GM10847 (cell line): ENCODE measurements around the gene NLGN3.

Experiments used
- POLR2A ChIP-seq: IDR thresholded peaks from 2 replicates; pipeline ENCODE4 v1.6.1; 2011; ENCODE audit not compliant: insufficient read length; ENCODE audit errors: extremely low read depth

Gene NLGN3

DNA sequence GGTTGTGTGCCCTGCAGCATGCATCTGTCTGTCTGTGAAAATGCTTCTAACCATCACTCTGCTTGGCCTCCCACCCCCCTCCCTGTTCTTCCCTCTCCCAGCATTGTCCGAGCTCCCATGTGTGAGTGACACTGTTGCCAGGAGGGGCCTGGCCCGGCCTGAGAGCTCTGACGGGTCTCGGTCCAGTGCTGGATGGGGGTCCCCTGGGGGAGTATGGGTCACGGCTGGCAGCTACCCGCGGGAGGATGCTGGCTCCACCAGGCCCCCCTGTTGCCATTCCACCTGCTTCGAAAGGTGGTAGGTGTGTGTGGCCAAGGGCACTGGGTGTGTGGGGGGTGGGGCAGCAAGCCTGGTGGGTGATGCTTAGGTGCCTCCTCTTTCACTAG lies 3.6 kb downstream of the NLGN3 start:
- TF ChIP-seq POLR2A: no peak

DNA sequence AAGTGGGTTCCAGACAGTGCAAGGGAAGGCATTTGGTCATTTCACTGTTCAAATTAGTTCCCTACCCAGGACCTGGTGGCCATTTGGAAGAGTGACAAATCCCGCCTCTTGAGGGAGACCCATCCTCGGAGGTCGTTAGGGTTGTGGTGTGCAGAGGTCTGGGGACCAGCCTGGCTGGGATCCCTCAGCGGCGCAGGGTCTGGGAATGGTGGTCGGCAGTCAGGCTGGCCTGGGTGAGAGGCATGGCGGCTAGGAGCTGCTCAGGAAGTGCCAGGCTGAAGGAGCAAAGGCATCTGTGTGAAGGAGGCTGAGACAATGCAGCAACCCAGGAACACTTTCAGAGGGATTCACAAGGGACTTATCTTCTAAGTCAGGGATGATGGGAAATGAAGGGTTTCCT lies 6.7 kb downstream of the NLGN3 start:
- no peak for TF ChIP-seq POLR2A

DNA sequence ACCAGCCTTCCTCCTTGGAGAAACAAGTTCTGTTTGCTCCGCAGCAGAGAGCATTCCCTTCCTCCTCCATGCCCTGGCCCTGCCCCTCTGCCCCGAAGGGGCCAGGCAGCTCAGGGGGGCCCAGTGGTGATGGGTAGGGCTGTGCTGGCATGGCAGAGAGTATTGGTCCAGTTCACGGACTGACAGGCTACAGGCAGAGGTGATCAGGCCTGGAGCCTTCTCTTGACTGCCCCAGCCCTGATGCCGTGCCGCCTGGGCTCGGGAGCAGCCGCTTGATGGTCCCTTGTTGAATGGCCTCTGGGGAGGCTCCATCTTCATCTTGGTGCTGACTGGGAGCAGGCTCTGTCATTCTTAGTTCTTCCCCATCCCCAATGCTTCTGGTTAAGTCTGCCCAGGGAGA lies 9.6 kb downstream of the NLGN3 start:
- no peak for TF ChIP-seq POLR2A

DNA sequence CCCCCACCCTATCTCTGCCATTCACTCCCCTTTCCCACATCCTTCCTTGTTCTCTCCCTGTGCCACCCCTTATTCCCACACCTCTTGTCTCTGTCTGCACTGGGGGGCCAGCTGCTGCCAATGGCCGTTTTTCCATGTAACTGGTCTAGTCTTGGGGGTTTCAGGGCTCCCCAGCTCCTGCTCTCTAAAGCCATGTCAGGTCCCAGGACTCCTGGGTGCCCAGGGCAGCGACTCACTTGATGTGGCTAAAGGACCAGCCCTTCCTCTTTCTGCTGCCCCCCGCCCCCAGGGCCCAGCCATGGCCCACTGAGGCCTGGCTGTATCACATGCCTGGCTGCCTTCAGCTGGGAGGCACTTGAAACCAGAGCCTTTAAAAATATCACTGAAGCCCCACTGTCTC lies 10.0 kb downstream of the NLGN3 start:
- no peak for TF ChIP-seq POLR2A

DNA sequence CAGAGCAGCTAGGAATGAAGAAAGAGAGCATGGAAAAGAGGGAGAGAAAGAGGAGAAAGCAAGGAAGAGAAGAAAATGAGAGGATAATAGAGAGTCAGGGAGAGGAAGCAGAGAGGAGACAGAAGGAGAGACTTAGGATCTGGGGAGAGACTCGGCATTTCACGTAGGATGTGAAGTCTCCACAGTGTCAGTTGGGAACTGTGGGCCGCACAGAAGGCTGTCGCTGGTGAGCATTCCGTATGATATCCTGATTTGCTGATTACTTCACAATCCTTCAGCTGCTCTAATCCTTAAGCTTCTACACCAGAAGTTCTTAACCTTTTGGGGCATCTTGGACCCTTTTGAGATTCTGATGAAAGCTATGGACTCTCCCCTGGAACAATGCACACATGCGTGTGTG lies 14.0 kb downstream of the NLGN3 start:
- TF ChIP-seq POLR2A: no peak

- no peak for TF ChIP-seq POLR2A
These were observed 14.7 kb downstream of the NLGN3 start for GRCh38 chrX:71159335-71159734.

GRCh38 chrX:71160475-71160874 lies 15.8 kb downstream of the NLGN3 start:
- no peak for TF ChIP-seq POLR2A

DNA sequence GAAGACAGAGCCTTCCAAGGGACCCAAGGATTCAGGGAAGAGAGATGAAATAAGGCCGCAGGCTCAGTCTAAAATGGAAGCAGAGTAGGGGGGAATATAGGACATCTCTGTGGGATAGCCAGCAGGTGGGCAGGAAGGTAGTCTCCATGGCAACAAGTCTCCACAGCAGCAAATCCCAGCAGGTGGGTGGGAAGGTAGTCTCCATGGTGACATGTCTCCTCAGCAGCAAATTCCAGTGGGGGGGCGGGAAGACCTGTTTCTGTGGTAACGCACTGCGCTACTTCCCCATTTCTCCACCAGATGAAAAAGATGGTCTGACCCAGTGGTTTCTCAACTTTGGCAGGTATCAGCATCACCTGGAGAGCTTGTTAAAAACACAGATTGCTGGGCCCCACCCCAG lies 18.3 kb downstream of the NLGN3 start:
- TF ChIP-seq POLR2A: no peak

DNA sequence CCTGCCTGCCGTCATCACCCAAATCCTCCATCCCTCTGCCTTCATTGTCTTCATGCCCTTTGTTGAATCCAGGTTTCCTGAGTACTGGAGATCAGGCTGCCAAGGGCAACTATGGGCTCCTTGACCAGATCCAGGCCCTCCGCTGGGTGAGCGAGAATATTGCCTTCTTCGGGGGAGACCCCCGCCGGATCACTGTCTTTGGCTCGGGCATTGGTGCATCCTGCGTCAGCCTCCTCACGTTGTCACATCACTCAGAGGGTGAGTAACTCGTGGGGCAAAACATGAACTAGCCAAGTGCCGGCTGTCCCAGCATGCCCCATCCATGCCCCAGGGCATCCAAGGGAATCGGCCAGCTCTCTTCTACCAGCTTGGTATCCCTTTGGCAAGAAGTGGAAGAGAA lies 19.4 kb downstream of the NLGN3 start:
- TF ChIP-seq POLR2A: no peak

- no peak for TF ChIP-seq POLR2A
These were observed 21.8 kb downstream of the NLGN3 start for GRCh38 chrX:71166461-71166860.

GRCh38 chrX:71167031-71167781 lies 22.6 kb downstream of the NLGN3 start:
- TF ChIP-seq POLR2A: no peak

- TF ChIP-seq POLR2A: no peak
These were observed 23.5 kb downstream of the NLGN3 start for GRCh38 chrX:71168134-71168533.

GRCh38 chrX:71169586-71169985 lies 24.9 kb downstream of the NLGN3 start:
- TF ChIP-seq POLR2A: no peak

DNA sequence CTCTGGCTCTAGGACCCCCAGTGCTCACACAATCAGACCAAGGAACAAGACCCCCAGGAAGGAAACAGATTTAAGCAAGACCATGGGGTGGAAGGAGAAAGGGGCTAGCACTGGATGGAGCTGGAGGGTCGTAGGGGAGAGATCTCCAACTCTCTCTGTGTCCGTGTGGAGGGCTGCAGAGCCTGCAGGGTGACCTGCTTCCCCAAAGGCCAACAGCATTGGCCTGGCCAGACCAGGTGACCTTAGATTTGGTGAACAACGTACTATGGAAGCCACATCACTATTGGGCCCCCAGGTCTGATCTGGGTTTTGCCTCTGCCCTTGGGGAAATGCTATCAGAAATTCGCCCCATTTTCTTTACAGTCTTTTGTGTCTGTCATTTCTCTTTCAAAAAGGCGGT lies 26.0 kb downstream of the NLGN3 start:
- TF ChIP-seq POLR2A: no peak

DNA sequence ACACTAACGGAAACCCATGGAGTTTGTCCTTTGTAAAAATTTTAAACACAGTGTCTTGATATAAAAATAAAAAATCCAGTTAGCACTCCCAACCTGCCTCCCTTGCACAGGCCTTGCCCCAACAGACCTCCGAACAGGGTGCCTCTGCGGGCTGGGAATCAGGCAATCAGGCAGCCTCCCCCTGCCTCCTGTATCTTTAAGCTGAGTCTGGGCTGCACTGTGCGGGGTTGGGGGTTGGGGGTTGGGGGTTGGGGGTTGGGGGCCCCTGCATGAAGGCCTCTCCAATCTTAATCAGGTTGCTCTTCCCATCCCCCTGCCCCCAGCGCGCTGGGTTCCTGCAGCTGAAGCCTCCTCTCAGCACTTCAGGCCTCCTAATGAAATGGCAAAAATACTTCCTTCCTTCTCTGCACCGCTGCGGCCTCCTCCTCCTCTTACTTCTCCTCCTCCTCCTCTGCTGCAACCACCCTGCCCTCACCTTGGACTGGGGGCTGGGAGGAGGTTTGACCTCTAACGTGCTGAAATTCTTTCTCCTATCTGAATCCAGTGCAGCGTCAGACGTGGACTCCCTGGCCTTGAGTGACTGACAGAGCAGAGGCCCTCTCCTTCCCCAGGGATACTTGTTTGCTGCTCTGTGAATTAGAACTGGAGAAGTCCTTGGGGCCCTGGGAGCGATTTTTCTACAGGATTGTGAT lies 26.6 kb downstream of the NLGN3 start:
- no peak for TF ChIP-seq POLR2A

GRCh38 chrX:71173440-71173839 lies 28.8 kb downstream of the NLGN3 start:
- no peak for TF ChIP-seq POLR2A

DNA sequence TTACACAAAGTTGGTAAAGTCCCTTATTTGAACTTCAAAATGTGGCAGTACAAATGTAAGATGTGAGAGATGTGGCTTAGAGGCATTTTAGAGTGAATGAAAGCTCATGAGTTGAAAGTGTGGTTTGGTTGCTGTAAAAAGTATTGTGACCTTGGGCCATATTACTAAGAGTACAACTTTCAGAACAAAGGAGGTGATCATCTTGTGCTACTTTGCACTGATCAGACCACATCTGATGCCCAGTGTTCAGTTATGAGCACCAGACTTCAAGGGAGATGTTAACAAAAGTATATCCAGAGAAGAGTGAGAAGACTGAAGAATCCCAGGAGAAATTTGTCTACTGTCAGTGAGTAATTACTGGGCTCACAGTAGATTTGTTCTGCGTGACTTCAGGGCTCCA lies 30.2 kb downstream of the NLGN3 start:
- TF ChIP-seq POLR2A: no peak
